Caco-2 (cell line): ENCODE measurements around the gene ALOX12B. TPM values are rescaled to one million over a fixed set of nuclear protein-coding genes. Genes with fewer than 3 reads are reported as not detected.
"Not testable (repeated sequence)": the region's sequence is repeated elsewhere in the genome, so short reads cannot be mapped to it uniquely, and the experiment has no call there.

Experiments used
- BruUV-seq: library from RNA; stranded (reverse); fragments of 400-500 nt; replicated peaks from 2 replicates; lab custom pipeline; 2021; lab: Mats Ljungman, UMichigan
- CTCF ChIA-PET: fragments of 300-600 bp; sonication (Branson Sonifier 250); formaldehyde crosslinking; loops from one replicate; lab custom pipeline; 2022; ENCODE audit warnings: antibody characterized with exemption; lab: Charles Lee
- POLR2A ChIA-PET: fragments of 300-600 bp; sonication (Branson Sonifier 250); formaldehyde crosslinking; loops from one replicate; lab custom pipeline; 2022; ENCODE audit warnings: antibody characterized with exemption; lab: Charles Lee
- DNase-seq, 2 experiments: peaks; one replicate each; pipeline versions ENCODE4 v3.0.0 to v3.0.0-alpha.2; 2020 to 2022
- H3K27me3 ChIP-seq: replicated peaks from 2 replicates; pipeline ENCODE4 v1.6.0; 2011; ENCODE audit warnings: low read length; ENCODE audit not compliant: control insufficient read depth, insufficient read depth
- H3K36me3 ChIP-seq: 2 replicates; pipeline ENCODE4 v1.5.1; 2011; ENCODE audit warnings: low read length; ENCODE audit not compliant: control insufficient read depth, insufficient read depth
- H3K4me1 ChIP-seq: fragments of 250-450 bp; sonication (Bioruptor Pico); 2 replicates; pipeline ENCODE4 v1.5.1; 2020; ENCODE audit warnings: mild to moderate bottlenecking
- H3K4me3 ChIP-seq: 2 replicates; pipeline ENCODE4 v1.5.1; 2011; ENCODE audit warnings: low read depth, mild to moderate bottlenecking, control low read depth, low read length
- H3K9me3 ChIP-seq: fragments of 250-450 bp; sonication (Bioruptor Pico); 2 replicates; pipeline ENCODE4 v1.5.1; 2020; ENCODE audit warnings: mild to moderate bottlenecking, moderate library complexity
- H3K27ac Mint-ChIP-seq: one replicate; pipeline ENCODE4 v1.8.0; 2022; ENCODE audit warnings: mixed read lengths; ENCODE audit not compliant: unreplicated experiment
- H3K27me3 Mint-ChIP-seq: one replicate; pipeline ENCODE4 v1.8.0; 2022; ENCODE audit warnings: mixed read lengths; ENCODE audit not compliant: insufficient read depth, unreplicated experiment
- H3K36me3 Mint-ChIP-seq: one replicate; pipeline ENCODE4 v1.8.0; 2022; ENCODE audit warnings: mild to moderate bottlenecking, mixed read lengths; ENCODE audit not compliant: insufficient read depth, unreplicated experiment
- H3K4me1 Mint-ChIP-seq: one replicate; pipeline ENCODE4 v1.8.0; 2022; ENCODE audit warnings: low read depth, mixed read lengths; ENCODE audit not compliant: unreplicated experiment
- H3K4me3 Mint-ChIP-seq: one replicate; pipeline ENCODE4 v1.8.0; 2022; ENCODE audit warnings: mild to moderate bottlenecking, moderate library complexity, mixed read lengths; ENCODE audit not compliant: unreplicated experiment
- H3K9me3 Mint-ChIP-seq: one replicate; pipeline ENCODE4 v1.8.0; 2022; ENCODE audit warnings: mixed read lengths; ENCODE audit not compliant: unreplicated experiment
- CTCF ChIP-seq, 2 experiments: fragments of 200-600 bp in 1 of 2; IDR thresholded peaks; 1 replicate in 1 of 2; 2 replicates in 1 of 2; pipeline versions ENCODE4 v1.5.1 to v1.8.0; 2011 to 2022; ENCODE audit warnings: antibody characterized with exemption in 1 of 2, control low read depth in 1 of 2, inconsistent platforms in 1 of 2, low read depth in 1 of 2, low read length in 1 of 2, mild to moderate bottlenecking in 1 of 2, moderate library complexity in 1 of 2; ENCODE audit not compliant: insufficient read depth in 1 of 2, severe bottlenecking in 1 of 2, unreplicated experiment in 1 of 2
- intact Hi-C: fragments of 100-400 bp; cut with micrococcal nuclease; formaldehyde crosslinking; loops from one replicate; pipeline ENCODE4 v1.10.0; 2022; ENCODE audit not compliant: unreplicated experiment
- total RNA-seq: library from RNA; stranded (reverse); gene quantifications from 2 replicates; pipeline ENCODE4 v1.2.3, GENCODE V29; 2022

ALOX12B gene
- total RNA-seq, 1 experiment from 2014 or later: 0.34 TPM

- DNase-seq: peak; percentile 48 to 73
- CTCF ChIA-PET: interaction anchor here (0.7 to 1.3 kb wide), 3 partner anchors 14 to 140 kb away, joined by 3 to 4 read pairs (median 3); no protein-coding TSS in a partner anchor
- Mint-ChIP-seq H3K9me3 (no peaks in the 10 kb centered on the region), H3K4me1 (no peaks in the 10 kb centered on the region), H3K27me3 (peaks cover 7% of the 10 kb centered on the region), H3K4me3 (peak overlapping the region; percentile 73), H3K27ac (no peak overlapping the region), H3K36me3 (no peaks in the 10 kb centered on the region)
- Histone ChIP-seq H3K9me3 (no peaks in the 10 kb centered on the region), H3K4me1 (no peaks in the 10 kb centered on the region), H3K27me3 (no peaks in the 10 kb centered on the region), H3K36me3 (no peaks in the 10 kb centered on the region), H3K4me3 (peak overlapping the region; percentile 50)
- intact Hi-C loops: loop anchor here (5.0 kb wide), 1 partner anchor 38 kb away; the partner anchor contains the start of gene ALOXE3
- no TSS peak for BruUV-seq
- TF ChIP-seq CTCF (IDR thresholded peaks at IDR 0.05; ENCODE audit: insufficient read depth in 1 of 2, low read depth in 1 of 2, low read length in 1 of 2, severe bottlenecking in 1 of 2, unreplicated experiment in 1 of 2): peak; percentile 66 to 81
- POLR2A ChIA-PET: interaction anchor here (0.5 kb wide), 1 partner anchor 1085 kb away, joined by 4 read pairs; no protein-coding TSS in a partner anchor
Measured at GRCh38 chr17:8079291-8080207, 8.0 kb downstream of the ALOX12B start.

- POLR2A ChIA-PET: not testable (repeated sequence)
Measured at GRCh38 chr17:8077939-8078338, 9.6 kb downstream of the ALOX12B start.

GRCh38 chr17:8076502-8077266 is 10.8 kb downstream of the ALOX12B start:
- no peak for TF ChIP-seq CTCF (IDR thresholded peaks at IDR 0.05; ENCODE audit: insufficient read depth in 1 of 2, low read depth in 1 of 2, low read length in 1 of 2, severe bottlenecking in 1 of 2, unreplicated experiment in 1 of 2)
- Mint-ChIP-seq H3K27ac (no peak overlapping the region), H3K4me1 (no peaks in the 10 kb centered on the region), H3K9me3 (no peaks in the 10 kb centered on the region), H3K4me3 (no peak overlapping the region), H3K27me3 (peaks cover 10% of the 10 kb centered on the region), H3K36me3 (no peaks in the 10 kb centered on the region)
- Histone ChIP-seq H3K9me3 (no peaks in the 10 kb centered on the region), H3K4me1 (no peaks in the 10 kb centered on the region), H3K36me3 (no peaks in the 10 kb centered on the region), H3K4me3 (no peak overlapping the region), H3K27me3 (no peaks in the 10 kb centered on the region)
- BruUV-seq: no TSS peak
- POLR2A ChIA-PET: interaction anchor here (0.6 kb wide), 1 partner anchor 46 kb away, joined by 7 read pairs; no protein-coding TSS in a partner anchor
- intact Hi-C loops: no loop called here
- CTCF ChIA-PET: interaction anchor here (0.6 kb wide), 1 partner anchor 100 kb away, joined by 4 read pairs; no protein-coding TSS in a partner anchor
- no peak for DNase-seq

More at GRCh38 chr17:8077939-8078338, 9.6 kb downstream of the ALOX12B start:
- H3K9me3 Mint-ChIP-seq, H3K27ac Mint-ChIP-seq, H3K9me3 ChIP-seq, H3K4me3 Mint-ChIP-seq, H3K36me3 ChIP-seq, BruUV-seq, H3K4me1 Mint-ChIP-seq, H3K27me3 Mint-ChIP-seq, H3K4me3 ChIP-seq, intact Hi-C loops, H3K36me3 Mint-ChIP-seq, H3K4me1 ChIP-seq, DNase-seq, H3K27me3 ChIP-seq: not testable (repeated sequence)
- CTCF ChIA-PET: interaction anchor here (0.6 kb wide), 1 partner anchor 41 kb away, joined by 3 read pairs; no protein-coding TSS in a partner anchor
